ENCODE data around the gene KCP. TPM values are rescaled to one million over a fixed set of nuclear protein-coding genes. Genes with fewer than 3 reads are reported as not detected.

Gene KCP
- total and polyA plus RNA-seq, 10 of the 15 experiments (the other 5 are each of a cell fraction or from before 2014, with no cell fraction given), result 0.05 to 7.8 (median 2.5) TPM

- Histone ChIP-seq H2AFZ (ENCODE audit: control insufficient read depth, low read depth, low read length) (peak overlapping the region; percentile 100), H3K9me3 (replicated peaks; ENCODE audit: control insufficient read depth, insufficient read depth, low read length) (no peaks in the 10 kb centered on the region), H3K4me2 (ENCODE audit: control insufficient read depth, insufficient read depth) (peak overlapping the region; percentile 99), H3K27ac (ENCODE audit: control insufficient read depth, insufficient read depth) (peak overlapping the region; percentile 39; the same call in 1 of the 2 replicates), H3K4me3 (peak overlapping the region; percentile 66), H4K20me1 (ENCODE audit: control insufficient read depth, insufficient read depth) (no peaks in the 10 kb centered on the region), H3K36me3 (ENCODE audit: control insufficient read depth in 2 of 2, insufficient read depth in 2 of 2, low read length in 1 of 2) (no peaks in the 10 kb centered on the region; a peak in 2 of 4 replicates), H3K9ac (ENCODE audit: control insufficient read depth, insufficient read depth, low read length) (peak overlapping the region; percentile 57), H3K79me2 (ENCODE audit: control insufficient read depth, insufficient read depth, low read length) (peaks cover 18% of the 10 kb centered on the region), H3K27me3 (replicated peaks in 1 of 2; ENCODE audit: control insufficient read depth in 2 of 2, insufficient read depth in 2 of 2, low read length in 1 of 2) (no peaks in the 10 kb centered on the region), H3K4me1 (ENCODE audit: control insufficient read depth, insufficient read depth, low read length) (peaks cover 8% of the 10 kb centered on the region; the same call in 1 of the 2 replicates)
- no peak for DNase-seq (ENCODE audit: low read depth, low spot score)
- BruUV-seq (replicated peaks), result no TSS peak
- ChIA-PET SMC1A (ENCODE audit: uncharacterized antibody, unreplicated experiment) (interaction anchor here (0.6 to 3.2 kb wide), 9 partner anchors 9 to 348 kb away, joined by 3 to 32 read pairs (median 5); no protein-coding TSS in a partner anchor), RAD21 (ENCODE audit: unreplicated experiment) (interaction anchor here (0.6 to 2.5 kb wide), 13 partner anchors 11 to 512 kb away, joined by 3 to 19 read pairs (median 5); no protein-coding TSS in a partner anchor), CTCF (interaction anchor here (0.6 to 5.5 kb wide), 22 partner anchors 11 to 1061 kb away, joined by 3 to 72 read pairs (median 4); partner anchors contain the start of genes CALU and METTL2B), POLR2A (interaction anchor here (0.6 to 2.4 kb wide), 4 partner anchors 22 to 308 kb away, joined by 3 to 8 read pairs (median 4); no protein-coding TSS in a partner anchor)
- ATAC-seq, result no peak
- TF ChIP-seq YBX1 (IDR thresholded peaks at IDR 0.05), result no peak
- peak; percentile 22; the same call in 1 of the 2 replicates for TF ChIP-seq RAD51 (IDR thresholded peaks at IDR 0.05)
- intact Hi-C loops (cut with micrococcal nuclease; ENCODE audit: unreplicated experiment), result loop anchor here (2.0 to 5.0 kb wide), 3 partner anchors 21 to 229 kb away; partner anchors contain the start of gene CALU
- WGBS (ENCODE audit: insufficient coverage, insufficient replicate concordance, low lambda C conversion rate, missing lambda C conversion rate), result 62% methylated on average over 15 of the region's 15 CpGs
- in situ Hi-C loops (cut with MboI), result no loop called here
- no peak for FAIRE-seq
Measured at GRCh38 chr7:128861957-128862570, 48.4 kb downstream of the KCP start.

- intact Hi-C loops (cut with micrococcal nuclease; ENCODE audit: unreplicated experiment) (loop anchor here (5.0 kb wide), 1 partner anchor 123 kb away; the partner anchor contains the start of gene CALU), in situ Hi-C loops (cut with MboI) (no loop called here)
- Histone ChIP-seq H3K27ac (ENCODE audit: control insufficient read depth, insufficient read depth) (no peak overlapping the region), H2AFZ (ENCODE audit: control insufficient read depth, low read depth, low read length) (no peak overlapping the region; the same call in 1 of the 2 replicates), H3K27me3 (replicated peaks in 1 of 2; ENCODE audit: control insufficient read depth in 2 of 2, insufficient read depth in 2 of 2, low read length in 1 of 2) (no peaks in the 10 kb centered on the region), H3K9ac (ENCODE audit: control insufficient read depth, insufficient read depth, low read length) (no peak overlapping the region), H4K20me1 (ENCODE audit: control insufficient read depth, insufficient read depth) (no peaks in the 10 kb centered on the region), H3K4me1 (ENCODE audit: control insufficient read depth, insufficient read depth, low read length) (peaks cover 8% of the 10 kb centered on the region; the same call in 1 of the 2 replicates), H3K4me2 (ENCODE audit: control insufficient read depth, insufficient read depth) (no peak overlapping the region), H3K36me3 (ENCODE audit: control insufficient read depth in 2 of 2, insufficient read depth in 2 of 2, low read length in 1 of 2) (no peaks in the 10 kb centered on the region; a peak in 1 of 4 replicates), H3K79me2 (ENCODE audit: control insufficient read depth, insufficient read depth, low read length) (peaks cover 16% of the 10 kb centered on the region), H3K4me3 (no peak overlapping the region), H3K9me3 (replicated peaks; ENCODE audit: control insufficient read depth, insufficient read depth, low read length) (no peaks in the 10 kb centered on the region)
- RAD21 ChIA-PET (ENCODE audit: unreplicated experiment), result interaction anchor here (1.1 to 1.2 kb wide), 3 partner anchors 21 to 231 kb away, joined by 3 to 4 read pairs (median 3); no protein-coding TSS in a partner anchor
- 53% methylated on average over 10 of the region's 10 CpGs for WGBS (ENCODE audit: insufficient coverage, insufficient replicate concordance, low lambda C conversion rate, missing lambda C conversion rate)
- peak in 2 of 3 experiments; percentile 6 to 16; a peak in 1 of 6 replicates for TF ChIP-seq CTCF (IDR thresholded peaks at IDR 0.05 in 2 of 3, conservative IDR thresholded peaks at IDR 0.05 in 1 of 3; ENCODE audit: control insufficient read depth in 2 of 3, extremely low read depth in 1 of 3, insufficient read depth in 1 of 3, low read depth in 3 of 3, low read length in 3 of 3)
- no peak for TF ChIP-seq SUZ12 (IDR thresholded peaks at IDR 0.05; ENCODE audit: unreplicated experiment)
- no peak for TF ChIP-seq IKZF2 (IDR thresholded peaks at IDR 0.05)
- no peak for TF ChIP-seq BHLHE40 (IDR thresholded peaks at IDR 0.05; ENCODE audit: borderline replicate concordance in 1 of 2, low read depth in 2 of 2, low read length in 1 of 2)
- no peak for TF ChIP-seq RAD21 (IDR thresholded peaks at IDR 0.05; ENCODE audit: insufficient read depth, low read depth, low read length)
- TF ChIP-seq ESRRA (IDR thresholded peaks at IDR 0.05; ENCODE audit: low read length), result no peak
- TF ChIP-seq HCFC1 (IDR thresholded peaks at IDR 0.05; ENCODE audit: low read length), result no peak
- no peak for TF ChIP-seq BRCA1 (IDR thresholded peaks at IDR 0.05; ENCODE audit: low read depth, low read length)
- TF ChIP-seq SIN3A (IDR thresholded peaks at IDR 0.05; ENCODE audit: low read depth, low read length), result no peak
- peak; percentile 80; the same call in 1 of the 2 replicates for TF ChIP-seq ZNF24 (IDR thresholded peaks at IDR 0.05)
- no TSS peak for BruUV-seq (replicated peaks)
- FAIRE-seq, result no peak
- no peak for ATAC-seq
- POLR2A ChIA-PET, result interaction anchor here (0.7 to 1.1 kb wide), 3 partner anchors 23 to 433 kb away, joined by 3 to 6 read pairs (median 4); no protein-coding TSS in a partner anchor
- no peak for DNase-seq (ENCODE audit: low read depth, low spot score)
- CTCF ChIA-PET, result interaction anchor here (0.7 to 5.5 kb wide), 4 partner anchors 23 to 573 kb away, joined by 3 to 72 read pairs (median 15); no protein-coding TSS in a partner anchor
- SMC1A ChIA-PET (ENCODE audit: uncharacterized antibody, unreplicated experiment), result interaction anchor here (1.0 to 1.4 kb wide), 2 partner anchors 81 to 122 kb away, joined by 3 read pairs; no protein-coding TSS in a partner anchor
Measured at GRCh38 chr7:128860158-128861073, 50.1 kb downstream of the KCP start.

Measured in GM12878 (cell line).